Skeletal muscle tissue (tissue), 4 donors: ENCODE results near the gene HTR7. TPM values are rescaled to one million over a fixed set of nuclear protein-coding genes. Genes with fewer than 3 reads are reported as not detected.
"Not testable (repeated sequence)": the region's sequence is repeated elsewhere in the genome, so short reads cannot be mapped to it uniquely, and the experiment has no call there.

ENCODE experiments used
- H3K27ac ChIP-seq: one replicate; pipeline ENCODE4 v1.7.0; 2013; ENCODE audit warnings: mild to moderate bottlenecking, low read depth, low read length, inconsistent platforms
- H3K27me3 ChIP-seq, 3 donors: one replicate each; pipeline ENCODE4 v1.7.0; 2013; ENCODE audit warnings: low read length in 3 of 3; ENCODE audit not compliant: control insufficient read depth in 3 of 3, insufficient read depth in 3 of 3
- H3K36me3 ChIP-seq, 3 donors: one replicate each; pipeline ENCODE4 v1.7.0; 2013; ENCODE audit warnings: low read length in 3 of 3; ENCODE audit not compliant: control insufficient read depth in 3 of 3, insufficient read depth in 3 of 3
- H3K4me1 ChIP-seq, 3 donors: one replicate each; pipeline ENCODE4 v1.7.0; 2013; ENCODE audit warnings: low read length in 3 of 3, mild to moderate bottlenecking in 3 of 3; ENCODE audit not compliant: control insufficient read depth in 3 of 3, insufficient read depth in 3 of 3
- H3K4me3 ChIP-seq, 3 donors: one replicate each; pipeline ENCODE4 v1.7.0; 2013; ENCODE audit warnings: low read length in 3 of 3
- H3K9ac ChIP-seq, 3 donors: one replicate each; pipeline ENCODE4 v1.7.0; 2013; ENCODE audit warnings: low read length in 3 of 3, mild to moderate bottlenecking in 3 of 3, moderate library complexity in 2 of 3, low read depth in 1 of 3
- H3K9me3 ChIP-seq, 3 donors: one replicate each; pipeline ENCODE4 v1.7.0; 2013; ENCODE audit warnings: low read length in 3 of 3; ENCODE audit not compliant: control insufficient read depth in 3 of 3
- total RNA-seq: library from RNA; depleted of rRNA; stranded (reverse); fragments of >200 nt; gene quantifications from one replicate; pipeline ENCODE4 v1.2.3, GENCODE V29; 2014
- donor health status: Osteomylitis.

HTR7 gene
- total RNA-seq, 1 donor from 2014 or later, result under 0.01 TPM

GRCh38 chr10:90816466-90816865, 41.4 kb downstream of the HTR7 start:
- H3K4me1 ChIP-seq, result no peaks in the 10 kb centered on the region
- no peak overlapping the region for H3K27ac ChIP-seq
- H3K9ac ChIP-seq, result no peak overlapping the region
- no peaks in the 10 kb centered on the region for H3K27me3 ChIP-seq
- no peaks in the 10 kb centered on the region for H3K9me3 ChIP-seq
- H3K36me3 ChIP-seq, result no peaks in the 10 kb centered on the region
- H3K4me3 ChIP-seq, result no peak overlapping the region

DNA sequence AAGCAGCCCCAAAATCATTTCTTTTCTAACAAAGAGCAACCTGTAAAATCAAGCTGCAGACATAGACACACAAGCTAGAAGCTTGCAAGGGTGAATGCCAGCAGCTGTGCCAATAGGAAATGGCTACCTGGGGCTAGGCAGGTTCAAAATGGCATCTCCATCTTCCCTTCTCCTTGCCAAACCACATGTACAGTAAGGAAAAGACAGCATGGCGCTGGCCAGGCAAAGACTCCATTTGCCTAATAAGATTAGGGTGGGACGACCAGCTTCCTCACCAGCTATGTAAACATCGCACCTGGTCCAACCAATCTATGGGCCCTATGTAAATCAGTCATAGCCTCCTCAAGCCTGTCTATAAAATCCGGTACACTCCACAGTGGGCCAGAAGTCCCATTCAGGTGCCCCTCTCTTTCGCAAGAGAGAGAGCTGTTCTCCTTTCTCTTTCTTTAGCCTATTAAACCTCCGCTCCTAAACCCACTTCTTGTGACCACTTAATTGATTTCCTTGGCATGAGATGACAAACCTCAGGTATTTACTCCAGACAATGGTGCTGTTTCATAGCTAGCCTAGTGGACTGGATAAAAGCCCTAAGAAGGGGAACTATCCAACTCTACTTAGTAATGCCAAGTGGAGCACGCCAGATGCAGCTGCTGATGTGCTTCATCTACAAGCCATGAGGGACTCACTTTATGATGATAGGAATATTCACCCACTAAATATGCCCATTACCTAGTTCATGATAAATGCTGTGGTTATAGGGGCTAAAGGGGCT, 44.1 kb downstream of the HTR7 start:
- Histone ChIP-seq H3K27me3 (no peaks in the 10 kb centered on the region), H3K9me3 (no peaks in the 10 kb centered on the region), H3K4me1 (no peaks in the 10 kb centered on the region), H3K4me3 (no peak overlapping the region), H3K36me3 (no peaks in the 10 kb centered on the region), H3K27ac (no peak overlapping the region), H3K9ac (no peak overlapping the region)

GRCh38 chr10:90807106-90807505, 50.7 kb downstream of the HTR7 start:
- not testable (repeated sequence) for H3K4me3 ChIP-seq, H3K9ac ChIP-seq, H3K9me3 ChIP-seq, H3K27me3 ChIP-seq, H3K36me3 ChIP-seq, H3K27ac ChIP-seq, H3K4me1 ChIP-seq

DNA sequence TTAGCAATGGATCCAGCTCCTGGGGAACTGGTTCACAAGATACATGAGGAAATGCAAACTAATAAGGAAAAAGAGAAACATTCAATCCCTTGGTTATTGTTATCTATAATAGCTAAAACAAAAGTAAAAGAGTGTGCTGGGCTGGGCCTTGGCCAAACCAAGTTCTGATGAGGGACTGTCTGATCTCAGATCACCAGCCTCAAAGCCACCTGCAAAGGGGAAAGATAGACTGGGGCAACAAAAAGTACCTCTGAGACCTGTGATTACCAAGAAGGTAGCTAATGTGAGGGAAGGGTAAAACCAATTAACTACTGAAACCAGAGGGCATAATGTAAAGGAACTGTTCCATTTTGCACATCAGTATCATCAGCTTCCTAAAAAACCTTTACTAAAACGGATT, 51.2 kb downstream of the HTR7 start:
- no peaks in the 10 kb centered on the region for H3K27me3 ChIP-seq
- H3K4me1 ChIP-seq, result no peaks in the 10 kb centered on the region
- no peak overlapping the region for H3K4me3 ChIP-seq
- no peaks in the 10 kb centered on the region for H3K9me3 ChIP-seq
- no peak overlapping the region for H3K27ac ChIP-seq
- no peak overlapping the region for H3K9ac ChIP-seq
- H3K36me3 ChIP-seq, result no peaks in the 10 kb centered on the region

GRCh38 chr10:90805206-90805605, 52.6 kb downstream of the HTR7 start:
- no peak overlapping the region for H3K27ac ChIP-seq
- no peak overlapping the region for H3K4me3 ChIP-seq
- no peaks in the 10 kb centered on the region for H3K4me1 ChIP-seq
- H3K9me3 ChIP-seq, result no peaks in the 10 kb centered on the region
- no peak overlapping the region for H3K9ac ChIP-seq
- no peaks in the 10 kb centered on the region for H3K36me3 ChIP-seq
- H3K27me3 ChIP-seq, result no peaks in the 10 kb centered on the region

DNA sequence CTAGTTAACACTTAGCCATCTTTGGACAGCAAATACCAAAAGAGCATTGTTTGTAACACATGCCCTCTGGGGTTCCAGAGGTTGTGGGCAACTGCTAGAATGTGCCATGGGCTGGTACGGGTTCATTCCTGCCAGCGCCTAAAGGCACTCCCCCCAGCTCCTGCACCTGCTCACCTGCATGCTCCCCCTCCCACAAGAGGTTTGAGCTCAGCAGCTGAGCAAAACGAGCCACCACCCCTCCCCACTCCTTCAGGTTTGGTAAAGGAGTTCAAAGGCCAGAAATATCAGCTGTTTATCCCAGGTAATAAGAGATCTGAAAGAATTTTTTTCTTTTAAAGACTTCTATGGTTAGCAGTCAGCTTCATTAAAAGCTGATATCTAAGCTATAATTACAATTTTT, 53.5 kb downstream of the HTR7 start:
- Histone ChIP-seq H3K36me3 (no peaks in the 10 kb centered on the region), H3K9ac (no peak overlapping the region), H3K27ac (no peak overlapping the region), H3K27me3 (no peaks in the 10 kb centered on the region), H3K4me1 (no peaks in the 10 kb centered on the region), H3K9me3 (no peaks in the 10 kb centered on the region), H3K4me3 (no peak overlapping the region)

DNA sequence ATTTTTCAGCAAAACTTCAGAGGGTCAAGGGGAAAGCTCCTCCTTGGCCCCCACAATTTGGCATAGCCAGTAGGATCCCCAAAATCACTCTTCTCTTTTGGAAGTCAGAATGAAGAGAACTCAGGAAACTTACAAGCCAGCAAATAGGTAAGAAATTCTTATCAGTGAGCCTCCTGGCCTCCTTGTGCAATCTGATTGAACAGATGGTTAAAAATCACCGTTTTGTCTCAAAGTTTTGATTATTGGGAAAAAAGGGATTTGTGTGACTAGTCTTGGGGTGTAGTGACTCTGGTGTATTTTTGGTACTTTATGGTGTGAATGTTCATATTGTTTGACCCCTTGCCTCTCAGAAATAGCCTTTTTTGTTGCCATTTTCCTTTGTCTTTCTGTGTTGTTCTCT, 56.2 kb downstream of the HTR7 start:
- Histone ChIP-seq H3K36me3 (no peaks in the 10 kb centered on the region), H3K9ac (no peak overlapping the region), H3K9me3 (no peaks in the 10 kb centered on the region), H3K4me3 (no peak overlapping the region), H3K4me1 (no peaks in the 10 kb centered on the region), H3K27me3 (no peaks in the 10 kb centered on the region), H3K27ac (no peak overlapping the region)

DNA sequence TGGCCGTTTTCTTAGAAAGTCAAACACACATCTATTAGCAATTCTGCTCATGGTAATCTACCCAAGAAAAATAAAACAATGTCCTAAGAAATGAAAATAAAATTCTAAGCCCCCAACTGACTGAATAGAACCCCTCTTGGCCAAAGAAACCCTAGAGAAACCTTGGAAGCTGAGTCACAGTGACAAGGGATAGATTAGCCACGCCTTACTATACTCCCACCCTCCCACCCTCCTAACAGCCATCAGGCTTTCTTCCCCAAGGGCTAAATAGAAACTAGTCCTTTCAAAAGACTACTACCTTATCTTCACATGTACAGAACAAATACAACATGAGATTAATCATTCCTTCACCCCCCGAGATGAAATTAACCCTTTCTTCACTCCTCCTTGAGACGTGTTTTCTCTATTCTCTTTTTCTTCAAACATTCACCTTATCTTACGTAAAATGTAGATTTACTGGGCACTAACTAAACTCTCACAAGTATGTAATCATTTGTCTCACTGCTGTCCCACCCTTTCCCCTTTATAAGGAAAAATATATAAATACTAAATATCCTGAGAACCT, 57.5 kb downstream of the HTR7 start:
- Histone ChIP-seq H3K9me3 (no peaks in the 10 kb centered on the region), H3K4me1 (no peaks in the 10 kb centered on the region), H3K4me3 (no peak overlapping the region), H3K27me3 (no peaks in the 10 kb centered on the region), H3K27ac (no peak overlapping the region), H3K36me3 (no peaks in the 10 kb centered on the region), H3K9ac (no peak overlapping the region)

GRCh38 chr10:90799172-90799571, 58.7 kb downstream of the HTR7 start:
- H3K27ac ChIP-seq, result no peak overlapping the region
- no peaks in the 10 kb centered on the region for H3K4me1 ChIP-seq
- no peak overlapping the region for H3K9ac ChIP-seq
- no peaks in the 10 kb centered on the region for H3K9me3 ChIP-seq
- no peaks in the 10 kb centered on the region for H3K27me3 ChIP-seq
- H3K36me3 ChIP-seq, result no peaks in the 10 kb centered on the region
- H3K4me3 ChIP-seq, result no peak overlapping the region

DNA sequence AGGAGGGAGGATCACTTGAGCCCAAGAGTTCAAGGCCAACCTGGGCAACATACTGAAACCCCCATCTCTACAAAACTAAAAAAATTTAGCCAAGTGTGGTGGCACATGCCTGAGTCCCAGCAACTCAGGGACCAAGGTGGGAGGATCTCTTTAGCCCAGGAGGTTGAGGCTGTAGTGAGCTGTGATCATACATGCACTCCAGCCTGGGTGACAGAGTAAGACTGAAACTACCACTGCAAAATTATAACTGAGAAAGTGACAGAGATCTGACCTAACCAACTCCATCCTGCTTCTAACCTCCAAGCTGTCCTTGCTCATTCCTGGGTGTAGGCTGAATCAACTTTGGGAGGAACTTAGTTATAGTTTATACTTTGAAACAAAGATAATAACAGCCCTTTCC, 59.4 kb downstream of the HTR7 start:
- Histone ChIP-seq H3K36me3 (no peaks in the 10 kb centered on the region), H3K9me3 (no peaks in the 10 kb centered on the region), H3K9ac (no peak overlapping the region), H3K4me3 (no peak overlapping the region), H3K27ac (no peak overlapping the region), H3K4me1 (no peaks in the 10 kb centered on the region), H3K27me3 (no peaks in the 10 kb centered on the region)
